GM18498 (cell line): ENCODE results near the gene ANAPC2.

Source experiments
- ATAC-seq: cut with Tn5 transposase; IDR thresholded peaks from one replicate; pipeline ENCODE4 v1.9.1; 2021; ENCODE audit warnings: mild to moderate bottlenecking, moderate library complexity; ENCODE audit not compliant: unreplicated experiment

The ANAPC2 gene

DNA sequence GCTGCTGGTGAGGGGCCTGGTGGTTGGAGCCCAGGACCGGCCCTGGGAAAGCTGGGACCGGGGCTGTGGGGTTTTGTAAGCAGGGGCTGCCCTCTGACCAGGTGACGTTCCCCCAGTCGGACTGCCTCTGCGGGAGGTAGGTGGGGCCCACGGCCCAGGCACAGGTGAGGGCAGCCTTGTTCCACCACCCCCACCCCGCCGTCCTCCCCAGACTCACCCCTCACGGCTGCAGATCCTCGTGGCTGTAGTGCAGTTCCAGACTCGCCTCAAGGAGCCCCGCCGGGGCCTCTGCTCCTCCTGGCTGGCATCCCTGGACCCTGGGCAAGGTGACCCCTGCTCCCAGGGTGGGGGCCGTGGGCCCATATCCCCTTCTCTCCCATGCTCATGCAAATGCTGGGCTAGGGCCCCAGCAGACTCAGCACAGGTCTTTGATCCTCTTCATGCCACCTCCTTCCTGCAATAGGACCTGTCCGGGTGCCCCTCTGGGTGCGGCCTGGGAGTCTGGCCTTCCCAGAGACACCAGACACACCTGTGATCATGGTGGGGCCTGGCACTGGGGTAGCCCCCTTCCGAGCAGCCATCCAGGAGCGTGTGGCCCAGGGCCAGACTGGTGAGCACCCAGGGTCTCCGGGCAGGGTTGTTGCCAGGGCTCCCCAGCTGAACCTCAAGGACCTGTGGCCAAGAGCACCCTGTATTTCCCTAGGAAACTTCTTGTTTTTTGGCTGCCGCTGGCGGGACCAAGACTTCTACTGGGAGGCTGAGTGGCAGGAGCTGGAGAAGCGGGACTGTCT is 27.0 kb upstream of the ANAPC2 start:
- no peak for ATAC-seq

DNA sequence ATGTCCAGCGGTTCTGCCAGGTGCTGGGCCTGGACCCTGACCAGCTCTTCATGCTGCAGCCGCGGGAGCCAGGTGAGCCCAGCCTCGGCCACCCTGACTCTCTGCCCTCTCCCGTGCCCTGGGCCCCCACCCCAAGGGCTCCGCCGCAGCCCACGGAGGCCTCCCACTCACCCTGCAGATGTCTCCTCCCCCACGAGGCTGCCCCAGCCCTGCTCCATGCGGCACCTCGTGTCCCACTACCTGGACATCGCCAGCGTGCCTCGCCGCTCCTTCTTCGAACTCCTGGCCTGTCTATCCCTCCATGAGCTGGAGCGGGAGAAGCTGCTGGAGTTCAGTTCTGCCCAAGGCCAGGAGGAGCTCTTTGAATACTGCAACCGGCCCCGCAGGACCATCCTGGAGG is 26.3 kb upstream of the ANAPC2 start:
- ATAC-seq: no peak

DNA sequence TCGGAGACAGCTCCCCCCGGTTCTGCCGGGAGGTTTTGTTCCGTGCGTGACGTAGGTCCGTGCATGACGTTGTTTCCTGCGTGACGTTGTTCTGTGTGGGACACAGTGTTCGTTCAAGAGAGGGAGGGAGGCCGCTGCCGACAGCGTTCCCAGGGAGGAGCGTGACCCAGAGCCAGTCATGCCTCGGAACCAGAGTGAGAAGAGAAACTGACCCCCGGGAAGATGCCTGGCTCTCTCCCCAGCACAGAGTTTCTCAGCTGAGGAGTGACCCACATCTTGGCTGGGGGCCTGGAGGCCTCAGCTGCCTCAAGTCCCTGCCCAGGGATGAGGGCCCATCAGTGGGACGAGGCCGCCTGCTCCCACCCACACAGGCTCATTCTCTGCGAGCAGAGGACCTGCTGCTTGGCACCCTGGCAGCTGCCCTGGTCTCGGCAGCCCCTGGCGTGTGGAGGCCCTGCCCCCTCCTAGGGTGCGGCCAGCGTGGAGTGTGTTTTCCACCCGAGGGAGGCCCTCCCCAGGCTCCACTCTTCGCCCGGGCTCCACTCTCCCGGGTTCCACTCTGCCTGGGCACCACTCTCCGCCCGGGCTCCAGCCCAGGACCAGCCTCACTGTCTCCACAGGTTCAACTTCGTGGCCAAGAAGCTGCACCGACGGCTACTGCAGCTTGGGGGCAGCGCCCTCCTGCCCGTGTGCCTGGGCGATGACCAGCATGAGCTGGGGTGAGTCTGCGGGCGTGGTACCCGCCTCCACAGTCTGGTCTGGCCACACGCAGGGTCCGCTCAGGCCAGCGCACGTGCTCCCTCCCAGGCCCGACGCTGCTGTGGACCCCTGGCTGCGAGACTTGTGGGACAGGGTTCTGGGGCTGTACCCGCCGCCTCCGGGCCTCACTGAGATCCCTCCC is 25.1 kb upstream of the ANAPC2 start:
- no peak for ATAC-seq

DNA sequence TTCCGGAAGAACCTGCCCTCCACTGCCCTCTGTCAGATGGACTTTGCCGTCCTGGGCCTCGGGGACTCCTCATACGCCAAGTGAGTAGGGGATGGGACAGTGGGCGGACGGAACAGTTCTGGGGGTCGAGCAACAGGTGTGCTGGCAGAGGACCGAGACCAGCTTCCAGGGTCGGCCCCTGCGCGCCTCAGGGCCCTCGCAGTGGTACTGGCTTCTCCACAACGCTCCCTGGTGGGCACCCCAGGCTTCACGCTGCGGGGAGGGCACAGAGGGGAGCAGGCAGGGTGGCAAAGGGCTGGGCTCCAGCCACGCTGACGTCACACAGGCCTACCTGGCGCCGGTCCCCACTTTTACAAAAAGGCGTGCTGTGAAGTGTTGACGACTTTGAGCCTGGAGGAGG is 24.2 kb upstream of the ANAPC2 start:
- ATAC-seq: no peak

DNA sequence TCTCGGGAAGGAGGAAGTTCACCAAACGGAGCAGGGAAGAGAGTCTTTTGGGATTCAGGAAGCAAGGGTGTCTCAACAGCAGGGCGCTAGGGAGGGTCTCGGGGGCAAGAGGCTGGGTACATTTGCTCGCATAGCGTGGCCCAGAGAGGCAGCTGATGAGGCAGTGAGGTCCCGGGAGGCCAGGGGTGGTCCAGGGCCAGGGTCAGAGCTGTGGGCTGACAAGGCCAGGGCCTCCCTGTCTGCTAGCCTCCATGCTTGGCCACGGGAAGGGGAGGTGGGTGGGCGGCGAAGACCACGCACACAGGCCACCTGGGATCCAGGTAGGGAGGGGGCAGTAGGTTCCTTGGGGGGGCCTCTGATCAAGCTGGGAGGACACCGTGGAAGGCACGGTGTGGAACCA is 23.2 kb upstream of the ANAPC2 start:
- ATAC-seq: no peak

DNA sequence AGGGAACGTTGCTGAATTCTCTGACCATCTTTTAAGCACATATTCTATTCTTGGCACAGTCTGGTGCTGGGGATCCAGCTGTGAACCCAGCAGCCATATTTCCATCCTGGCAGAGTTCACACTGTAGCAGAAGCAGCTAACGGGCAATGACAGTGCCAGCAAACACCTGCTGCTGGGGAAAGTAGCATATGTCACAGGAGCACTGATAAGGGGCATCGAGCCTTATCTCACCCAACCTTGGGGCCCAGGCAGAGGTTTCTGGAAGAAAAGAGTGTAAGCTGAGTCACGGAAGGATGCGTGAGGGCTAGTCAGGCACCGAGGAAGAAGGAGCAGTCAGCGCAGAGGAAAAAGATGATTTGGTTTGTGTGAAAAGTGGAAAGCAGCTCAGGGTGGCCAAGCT is 18.2 kb upstream of the ANAPC2 start:
- no peak for ATAC-seq

DNA sequence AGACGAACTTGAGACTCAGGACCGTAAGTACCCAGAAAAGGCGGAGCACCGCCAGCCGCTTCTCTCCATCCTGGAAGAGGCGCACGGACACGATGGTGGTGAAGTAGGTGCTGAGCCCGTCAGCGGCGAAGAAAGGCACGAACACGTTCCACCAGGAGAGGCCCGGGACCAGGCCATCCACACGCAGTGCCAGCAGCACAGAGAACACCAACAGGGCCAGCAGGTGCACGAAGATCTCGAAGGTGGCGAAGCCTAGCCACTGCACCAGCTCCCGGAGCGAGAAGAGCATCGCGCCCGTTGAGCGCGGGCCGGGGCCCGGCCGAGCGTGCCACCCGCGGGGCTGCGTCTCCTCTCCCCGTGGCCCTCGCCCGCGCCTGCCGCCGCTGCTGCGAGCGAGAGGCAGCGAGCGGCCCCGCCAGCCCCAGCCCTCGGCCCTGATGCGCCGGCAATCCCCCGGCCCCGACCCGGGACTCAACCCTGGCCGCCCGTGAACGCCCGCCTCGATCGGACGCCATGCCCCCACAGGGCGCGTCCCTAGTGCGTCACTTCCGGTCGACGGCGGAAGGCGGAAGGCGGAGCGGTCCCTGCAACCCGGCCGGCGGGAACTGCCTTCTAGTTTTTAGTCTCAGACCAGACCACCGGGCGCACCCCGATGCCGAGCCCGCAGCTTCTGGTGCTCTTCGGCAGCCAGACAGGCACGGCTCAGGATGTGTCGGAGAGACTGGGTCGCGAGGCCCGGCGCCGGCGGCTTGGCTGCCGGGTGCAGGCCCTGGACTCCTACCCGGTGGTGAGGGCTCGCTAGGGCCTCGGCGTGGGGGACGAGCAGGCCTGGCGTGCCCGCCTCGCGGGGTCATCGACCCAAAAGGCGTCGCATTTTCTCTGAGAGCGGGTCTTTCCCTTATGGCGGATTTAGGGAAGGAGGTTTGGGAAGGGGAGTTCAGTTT is 17.0 kb upstream of the ANAPC2 start, which contains the start of the genes NDOR1 and TMEM203:
Gene NDOR1, plus strand, starts transcription at position 575 of the 944 bp plus-strand sequence. Its CDS starts 78 bp downstream, at position 653.
Gene TMEM203, minus strand, starts transcription at position 523 of the 944 bp plus-strand sequence. Its CDS starts 234 bp downstream, at position 289.
- ATAC-seq: peak; percentile 39

DNA sequence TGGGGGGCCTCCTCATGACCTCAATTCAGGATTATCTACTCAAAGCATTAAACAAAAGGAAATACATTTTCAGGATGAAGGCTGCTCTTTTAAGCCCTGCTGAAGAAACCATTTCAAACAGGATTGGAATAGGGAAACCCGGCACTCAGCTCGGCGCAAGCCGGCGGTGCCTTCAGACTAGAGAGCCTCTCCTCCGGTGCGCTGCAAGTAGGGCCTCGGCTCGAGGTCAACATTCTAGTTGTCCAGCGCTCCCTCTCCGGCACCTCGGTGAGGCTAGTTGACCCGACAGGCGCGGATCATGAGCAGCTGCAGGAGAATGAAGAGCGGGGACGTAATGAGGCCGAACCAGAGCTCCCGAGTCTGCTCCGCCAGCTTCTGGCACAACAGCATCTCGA is 16.4 kb upstream of the ANAPC2 start:
- ATAC-seq: no peak

DNA sequence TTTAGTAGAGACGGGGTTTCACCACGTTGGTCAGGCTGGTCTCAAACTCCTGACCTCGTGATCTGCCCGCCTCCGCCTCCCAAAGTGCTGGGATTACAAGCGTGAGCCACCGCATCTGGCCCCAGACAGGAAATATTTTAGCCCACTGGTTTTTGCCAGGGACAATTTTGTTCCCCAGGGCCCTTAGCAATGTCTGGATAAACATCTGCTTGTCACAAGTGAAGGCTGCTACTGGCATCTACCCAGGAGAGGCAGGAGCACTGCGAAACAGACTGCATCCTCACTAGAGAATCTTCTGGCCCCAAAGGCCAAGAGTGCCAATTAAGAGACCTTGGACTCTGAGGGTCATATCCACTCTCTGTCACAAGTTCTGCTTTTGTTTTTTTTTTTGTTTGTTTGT is 14.6 kb upstream of the ANAPC2 start:
- ATAC-seq: no peak

DNA sequence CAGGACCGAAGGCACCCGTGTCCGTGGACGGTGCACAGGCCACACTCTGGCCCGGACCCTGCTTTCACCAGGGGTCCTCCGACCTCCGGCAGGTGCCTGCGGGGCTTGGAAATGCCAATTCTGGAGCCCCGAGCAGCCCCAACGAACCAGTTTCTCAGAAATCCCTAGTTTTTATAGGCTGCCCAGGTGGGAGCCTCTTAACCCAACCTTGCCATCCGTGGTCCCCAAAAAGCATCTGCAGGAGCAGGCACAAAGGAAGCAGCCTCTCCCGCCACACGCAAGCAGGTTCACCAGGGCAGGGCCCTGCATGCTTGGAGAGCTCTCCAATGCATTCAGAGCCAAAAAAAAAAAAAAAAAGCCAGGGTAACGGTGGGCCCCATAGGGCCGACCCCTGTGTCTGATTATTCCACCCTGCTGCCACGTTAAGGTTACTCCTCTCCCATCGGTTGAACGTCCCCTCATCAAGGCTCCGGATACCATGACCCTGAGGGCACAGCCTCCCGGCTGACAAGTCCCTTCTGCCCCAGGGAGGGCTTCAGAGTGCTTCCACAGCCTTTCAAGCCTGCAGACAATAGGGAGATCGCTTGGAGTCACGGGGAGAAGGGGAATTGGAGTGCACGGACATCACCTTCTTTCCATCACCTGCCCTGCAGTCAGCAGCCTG is 13.0 kb upstream of the ANAPC2 start:
- ATAC-seq: no peak

DNA sequence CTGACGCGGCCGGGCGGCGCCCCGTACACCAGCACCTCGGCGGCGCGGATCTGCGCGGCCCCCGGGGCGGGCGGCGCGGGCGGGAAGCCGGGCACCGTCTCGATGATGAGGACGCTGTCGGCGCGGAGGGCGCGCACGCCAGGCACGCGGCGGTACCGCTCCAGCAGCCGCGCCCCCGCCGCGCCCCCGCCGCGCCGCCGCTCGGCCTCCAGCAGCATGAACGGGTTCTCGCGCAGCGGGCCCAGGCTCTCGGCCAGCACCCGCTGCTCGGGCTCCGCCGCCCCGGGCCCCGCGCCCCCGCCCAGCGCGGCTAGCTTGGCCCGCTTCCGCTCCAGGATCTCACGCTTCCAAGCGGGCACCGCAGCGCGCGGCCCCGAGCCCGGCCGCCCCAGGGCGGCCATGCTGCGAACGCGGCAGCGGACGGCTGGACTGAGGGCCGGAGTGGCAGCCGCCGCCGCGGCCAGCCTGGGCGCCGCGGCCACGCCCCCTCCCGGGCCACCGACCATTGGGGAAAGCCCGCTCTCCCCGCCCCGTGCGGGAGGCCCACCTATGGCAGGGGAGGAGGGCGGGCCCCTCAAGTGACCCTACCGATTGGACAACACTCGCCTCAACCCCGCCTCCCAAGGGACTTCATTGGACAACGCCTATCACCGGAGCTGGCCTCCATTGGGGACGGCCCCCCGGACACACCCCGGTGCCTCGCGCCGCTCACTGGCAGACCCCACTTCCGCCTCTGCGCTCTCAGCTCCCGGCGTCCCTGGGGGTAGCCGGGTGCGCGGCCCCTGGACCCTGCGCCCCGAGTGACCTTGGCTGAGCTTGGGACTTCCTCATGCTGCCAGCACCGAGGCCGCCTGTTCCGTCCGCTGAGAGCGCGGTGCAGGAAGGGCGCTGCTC is 12.2 kb upstream of the ANAPC2 start, which contains the start of gene TPRN:
Gene TPRN, minus strand, starts transcription at position 431 of the 894 bp plus-strand sequence. Its CDS starts 30 bp downstream, at position 401.
- peak; percentile 92 for ATAC-seq

DNA sequence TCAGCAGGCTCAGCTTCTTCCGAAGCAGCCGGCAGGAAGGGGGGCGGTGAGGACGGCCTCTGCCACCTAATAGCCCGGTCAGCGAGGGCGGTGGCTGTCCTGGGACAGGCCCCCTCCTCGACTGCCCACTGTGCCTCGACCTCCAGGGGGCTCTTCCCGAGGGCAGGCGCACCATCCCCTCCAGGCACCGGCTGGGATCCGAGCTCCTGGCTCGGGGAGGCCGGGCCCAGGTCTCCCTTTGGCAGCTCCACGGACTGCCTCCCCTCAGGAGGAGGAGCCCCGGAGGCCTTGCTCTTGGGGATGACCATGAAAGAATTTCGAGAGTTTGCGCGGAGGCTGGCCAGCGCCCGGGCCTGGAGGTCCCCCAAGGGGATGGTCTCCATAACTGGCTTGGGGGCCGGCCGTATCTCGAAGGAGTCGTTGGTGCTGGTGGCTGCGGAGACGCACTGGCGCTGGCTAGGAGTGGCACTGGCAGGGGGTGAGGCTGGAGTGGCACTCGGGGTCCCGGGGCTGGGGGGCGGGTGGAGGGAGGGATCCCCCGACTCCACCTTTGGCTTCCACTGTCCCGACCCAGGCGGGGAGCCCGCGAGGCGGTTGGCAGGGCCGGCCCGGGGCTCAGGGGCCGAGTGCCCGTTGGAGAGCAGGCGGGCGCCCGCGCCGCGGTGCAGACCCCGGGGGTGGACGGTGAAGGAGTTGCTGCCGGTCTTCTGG is 11.2 kb upstream of the ANAPC2 start:
- ATAC-seq: no peak

DNA sequence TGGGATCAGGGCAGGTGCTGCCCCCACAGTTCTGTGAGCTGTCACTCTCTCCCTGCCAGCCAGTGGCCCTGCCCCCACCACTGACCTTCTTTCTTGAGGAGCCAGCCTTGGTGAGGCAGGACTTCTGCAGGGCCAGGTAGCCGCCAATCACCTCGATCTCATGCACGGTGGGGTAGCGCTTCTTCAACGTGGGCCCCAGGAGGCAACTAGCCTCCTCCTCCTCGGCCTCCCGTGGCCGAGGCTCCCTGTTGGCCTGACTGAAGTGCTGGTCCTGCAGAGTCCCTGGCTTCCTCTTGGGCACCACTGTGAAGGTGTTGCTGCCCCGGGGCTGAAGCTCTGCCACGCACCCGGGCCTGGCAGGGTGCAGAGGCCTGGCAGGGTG is 10.5 kb upstream of the ANAPC2 start:
- no peak for ATAC-seq

DNA sequence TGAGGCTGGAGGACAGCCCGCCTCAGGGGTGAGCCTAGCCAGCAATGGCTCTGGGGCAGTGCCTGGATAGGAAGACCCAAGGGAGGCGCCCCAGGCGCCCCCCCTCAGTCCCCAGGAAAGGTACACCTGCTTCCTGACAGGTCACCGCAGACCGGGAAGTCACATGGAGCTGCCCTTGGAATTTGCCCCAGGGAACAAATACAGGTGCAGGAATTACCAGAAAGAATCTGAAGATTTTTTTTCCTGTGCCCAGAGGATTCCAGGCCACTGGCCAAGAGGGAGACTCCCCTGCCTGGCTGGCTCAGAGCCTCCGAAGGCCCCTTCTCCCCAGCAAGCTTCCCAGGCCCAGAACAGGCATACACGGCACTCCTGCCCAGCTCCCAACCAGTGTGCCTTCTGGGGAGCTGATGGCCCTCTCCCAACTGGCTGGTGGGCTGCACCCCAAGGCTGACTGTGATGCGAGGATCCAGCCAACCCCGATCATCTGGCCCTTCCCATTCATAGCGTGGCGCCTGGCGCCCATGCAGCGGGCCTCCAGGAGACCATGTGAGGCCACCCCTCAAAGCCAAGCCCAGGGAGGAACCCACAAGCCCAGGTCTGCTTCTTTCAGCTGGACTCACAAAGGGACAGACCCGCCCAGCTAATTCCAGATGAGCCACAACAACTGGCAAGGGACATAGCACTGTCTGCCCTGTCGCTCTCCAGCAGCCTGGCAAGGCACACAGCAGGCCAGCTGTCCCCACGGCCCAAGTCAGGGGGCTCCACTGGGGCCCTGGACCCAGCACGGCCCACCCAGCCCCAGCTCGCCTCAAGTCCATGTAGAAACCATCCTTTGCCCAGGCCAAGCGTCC is 9.9 kb upstream of the ANAPC2 start:
- ATAC-seq: no peak

DNA sequence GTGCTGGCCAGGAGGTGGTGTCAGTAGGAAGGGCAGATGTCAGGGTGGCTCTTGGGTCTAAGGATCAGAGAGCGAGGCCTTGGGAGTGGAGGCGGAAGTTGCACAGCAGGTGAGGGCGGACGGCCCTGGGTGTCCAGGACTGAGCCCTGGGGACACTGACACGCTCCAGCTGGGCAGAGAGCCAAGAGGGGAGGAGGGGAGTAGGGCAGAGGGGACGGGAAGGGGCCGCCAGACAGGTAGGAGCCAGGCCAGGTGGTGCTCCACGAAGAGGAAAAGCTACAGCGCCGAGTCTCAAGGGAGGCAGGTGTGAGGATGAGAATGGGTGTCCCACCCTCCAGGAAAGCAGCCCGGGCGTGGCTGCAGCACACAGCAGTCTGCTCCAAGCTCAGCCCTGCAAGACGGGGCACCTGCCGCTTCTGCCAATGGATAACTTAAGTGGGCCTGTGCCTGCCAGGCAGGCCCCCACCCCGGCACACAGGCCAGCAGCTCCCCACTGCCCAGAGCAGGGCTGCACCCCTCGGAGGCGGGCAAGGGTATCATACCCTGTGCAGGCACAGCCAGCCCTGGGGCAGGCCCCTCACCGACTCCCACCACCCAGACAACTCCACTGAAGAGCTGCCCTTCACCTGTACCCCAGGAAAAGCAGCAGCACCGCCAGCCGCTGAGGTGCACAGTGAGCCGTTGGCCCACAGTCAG is 7.3 kb upstream of the ANAPC2 start:
- ATAC-seq: no peak

DNA sequence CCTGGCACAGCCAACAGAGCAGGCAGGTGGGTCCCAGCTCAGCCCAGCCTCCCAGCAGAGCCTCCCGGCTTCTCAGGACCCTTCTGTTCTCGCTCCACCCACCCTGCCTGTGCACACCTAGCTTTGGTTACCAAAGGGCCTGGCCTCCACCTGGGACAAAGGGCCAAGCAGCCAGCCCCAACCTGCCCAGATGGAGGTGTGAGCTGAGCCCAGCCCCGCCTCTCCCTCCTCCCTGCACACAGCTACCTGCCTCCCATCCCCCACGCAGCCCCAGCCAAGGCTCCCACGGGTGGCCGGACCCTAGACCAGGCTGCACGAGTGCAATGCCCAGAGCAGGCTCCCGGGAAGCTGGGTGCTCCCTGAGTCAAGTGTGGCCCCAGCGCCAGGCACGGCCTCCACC is 6.5 kb upstream of the ANAPC2 start:
- ATAC-seq: no peak

DNA sequence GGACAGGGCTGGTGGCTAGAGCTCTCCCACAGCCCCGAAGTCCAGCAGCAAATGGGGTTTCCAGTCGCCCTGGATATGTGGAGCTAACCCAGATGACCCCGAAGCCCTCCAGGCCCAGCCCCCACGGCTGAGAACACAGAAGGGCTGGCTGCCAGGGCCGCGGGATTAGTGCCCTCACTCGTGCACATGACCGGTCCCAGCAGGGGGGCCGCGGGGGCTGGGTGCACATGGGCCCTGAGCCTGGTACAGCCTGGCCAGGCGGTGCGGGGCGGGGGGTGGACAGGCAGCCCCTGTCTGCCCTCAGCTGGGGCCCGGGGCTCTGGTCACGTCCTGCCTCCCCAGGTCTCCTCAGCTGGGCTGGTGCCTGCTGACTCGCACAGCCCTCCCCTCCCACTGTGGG is 6.0 kb upstream of the ANAPC2 start:
- no peak for ATAC-seq
